CD4-positive, alpha-beta T cell treated with Interleukin-15 for 4 hours (primary cell): ENCODE results near the gene ATAD3C.
"Not testable (repeated sequence)": the region's sequence is repeated elsewhere in the genome, so short reads cannot be mapped to it uniquely, and the experiment has no call there.

Experiments used
- DNase-seq: peaks from one replicate; pipeline ENCODE4 v3.0.0-alpha.2; 2020; ENCODE audit warnings: low spot score

ATAD3C gene

DNA sequence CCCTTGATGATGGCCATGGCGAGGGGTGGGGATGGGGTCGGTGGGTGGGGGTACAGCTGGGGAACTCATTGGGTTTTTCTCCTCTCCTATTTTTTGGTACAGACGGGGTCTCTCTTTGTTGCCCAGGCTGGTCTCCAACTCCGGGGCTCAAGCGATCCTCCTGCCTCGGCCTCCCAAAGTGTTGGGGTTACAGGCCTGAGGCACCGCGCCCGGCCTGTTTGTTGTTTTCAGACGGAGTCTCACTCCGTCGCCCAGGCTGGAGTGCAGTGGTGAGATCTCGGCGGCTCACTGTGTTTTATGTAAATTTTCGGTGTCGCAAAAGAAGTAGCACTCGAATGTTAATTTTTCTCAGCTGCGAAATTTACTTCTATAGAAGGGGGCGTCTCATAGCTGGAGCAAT lies 2.9 kb upstream of the ATAD3C start:
- not testable (repeated sequence) for DNase-seq

DNA sequence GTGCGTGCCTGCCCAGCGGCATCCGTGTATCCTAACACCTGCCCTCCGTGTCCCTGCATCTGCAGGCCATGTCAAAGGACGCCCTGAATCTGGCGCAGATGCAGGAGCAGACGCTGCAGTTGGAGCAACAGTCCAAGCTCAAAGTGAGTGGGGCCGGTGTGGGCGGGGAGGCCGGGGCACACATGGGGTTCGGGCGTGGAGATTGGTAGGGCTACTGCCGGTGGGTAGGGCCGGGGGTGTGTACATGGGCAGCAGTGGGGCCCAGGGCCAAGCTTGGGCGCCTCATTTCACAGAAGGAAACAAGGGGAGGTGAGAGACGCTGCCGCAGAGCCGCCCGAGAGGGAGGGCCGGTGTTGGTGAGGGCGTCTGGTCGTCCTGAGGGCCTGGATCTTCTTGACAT lies 1.1 kb downstream of the ATAD3C start:
- not testable (repeated sequence) for DNase-seq

GRCh38 chr1:1451696-1452364 lies 2.3 kb downstream of the ATAD3C start:
- no peak for DNase-seq

- not testable (repeated sequence) for DNase-seq
These were observed 2.9 kb downstream of the ATAD3C start for GRCh38 chr1:1452365-1452739.

DNA sequence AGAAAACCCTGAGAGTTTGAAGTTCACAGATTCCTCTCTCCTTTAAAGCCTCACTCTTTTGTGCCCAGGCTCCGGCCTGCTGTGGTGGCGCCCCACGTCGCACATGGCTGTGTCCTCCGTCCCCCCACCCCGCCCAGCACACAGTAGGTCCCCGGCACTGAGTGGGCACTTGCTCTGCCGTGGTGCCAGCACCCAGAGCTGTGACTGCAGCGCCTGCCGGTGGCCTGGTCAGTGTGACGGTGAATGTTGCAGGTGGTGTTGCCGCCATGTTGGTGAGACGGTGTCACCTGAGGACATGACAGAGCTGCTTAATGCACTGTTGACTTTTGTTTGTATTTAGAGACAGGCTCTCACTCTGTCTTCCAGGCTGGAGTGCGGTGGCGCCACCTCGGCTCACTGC lies 3.4 kb downstream of the ATAD3C start:
- no peak for DNase-seq

DNA sequence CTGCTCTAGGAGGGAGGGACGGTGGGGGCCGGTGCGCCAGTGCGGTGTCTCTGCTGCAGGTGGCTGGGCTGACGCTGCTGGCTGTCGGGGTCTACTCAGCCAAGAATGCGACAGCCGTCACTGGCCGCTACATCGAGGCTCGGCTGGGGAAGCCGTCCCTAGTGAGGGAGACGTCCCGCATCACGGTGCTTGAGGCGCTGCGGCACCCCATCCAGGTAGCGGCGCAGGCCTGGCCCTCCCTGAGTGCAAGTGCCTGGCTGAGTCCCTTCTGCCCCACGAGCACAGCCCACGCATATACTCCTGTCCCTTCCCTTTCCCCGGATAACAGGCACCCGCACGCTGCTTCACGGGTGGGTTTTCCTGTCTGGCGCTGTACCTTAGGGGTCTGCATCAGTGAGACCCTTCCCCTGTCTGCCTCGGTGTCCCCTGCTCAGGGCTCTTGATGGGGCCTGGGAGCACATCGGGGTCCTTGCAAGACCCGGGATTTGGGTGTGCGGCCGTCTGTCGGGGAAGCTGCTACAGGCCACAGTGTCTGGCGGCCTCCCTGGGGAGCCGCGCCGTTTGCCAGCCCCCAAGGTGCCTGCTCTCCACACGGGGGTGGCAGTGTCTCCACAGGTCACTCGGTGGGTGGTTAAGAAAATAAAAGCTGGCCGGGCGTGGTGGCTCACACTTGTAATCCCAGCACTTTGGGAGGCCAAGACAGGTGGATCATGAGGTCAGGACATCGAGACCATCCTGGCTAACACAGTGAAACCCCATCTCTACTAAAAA lies 5.0 kb downstream of the ATAD3C start:
- not testable (repeated sequence) for DNase-seq

GRCh38 chr1:1455366-1455884 lies 5.9 kb downstream of the ATAD3C start:
- no peak for DNase-seq

DNA sequence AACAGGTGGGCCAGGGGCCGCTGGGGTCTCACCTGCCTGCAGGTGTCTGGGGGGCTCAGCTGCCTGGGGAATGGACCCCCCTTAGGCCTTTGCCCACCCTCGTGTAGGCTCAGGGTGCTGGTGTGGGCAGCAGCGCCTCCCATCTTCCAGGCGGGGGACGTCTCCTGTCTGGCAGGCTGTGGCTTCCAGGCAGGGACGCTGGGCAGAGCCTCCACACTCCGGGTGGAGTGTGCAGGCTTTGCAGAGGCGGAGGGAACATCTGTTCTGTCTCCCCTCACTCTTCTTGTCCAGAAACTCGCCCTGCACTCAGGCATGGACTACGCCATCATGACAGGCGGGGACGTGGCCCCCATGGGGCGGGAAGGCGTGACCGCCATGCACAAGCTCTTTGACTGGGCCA lies 6.4 kb downstream of the ATAD3C start:
- DNase-seq, result not testable (repeated sequence)

GRCh38 chr1:1456683-1457255 lies 7.3 kb downstream of the ATAD3C start:
- DNase-seq, result not testable (repeated sequence)

- DNase-seq, result not testable (repeated sequence)
These were observed 9.7 kb downstream of the ATAD3C start for GRCh38 chr1:1459156-1459555.

GRCh38 chr1:1459711-1460110 lies 10.2 kb downstream of the ATAD3C start:
- not testable (repeated sequence) for DNase-seq

- no peak for DNase-seq
These were observed 11.1 kb downstream of the ATAD3C start for GRCh38 chr1:1460540-1461130.

- DNase-seq, result no peak
These were observed 12.3 kb downstream of the ATAD3C start for GRCh38 chr1:1461721-1462317.

DNA sequence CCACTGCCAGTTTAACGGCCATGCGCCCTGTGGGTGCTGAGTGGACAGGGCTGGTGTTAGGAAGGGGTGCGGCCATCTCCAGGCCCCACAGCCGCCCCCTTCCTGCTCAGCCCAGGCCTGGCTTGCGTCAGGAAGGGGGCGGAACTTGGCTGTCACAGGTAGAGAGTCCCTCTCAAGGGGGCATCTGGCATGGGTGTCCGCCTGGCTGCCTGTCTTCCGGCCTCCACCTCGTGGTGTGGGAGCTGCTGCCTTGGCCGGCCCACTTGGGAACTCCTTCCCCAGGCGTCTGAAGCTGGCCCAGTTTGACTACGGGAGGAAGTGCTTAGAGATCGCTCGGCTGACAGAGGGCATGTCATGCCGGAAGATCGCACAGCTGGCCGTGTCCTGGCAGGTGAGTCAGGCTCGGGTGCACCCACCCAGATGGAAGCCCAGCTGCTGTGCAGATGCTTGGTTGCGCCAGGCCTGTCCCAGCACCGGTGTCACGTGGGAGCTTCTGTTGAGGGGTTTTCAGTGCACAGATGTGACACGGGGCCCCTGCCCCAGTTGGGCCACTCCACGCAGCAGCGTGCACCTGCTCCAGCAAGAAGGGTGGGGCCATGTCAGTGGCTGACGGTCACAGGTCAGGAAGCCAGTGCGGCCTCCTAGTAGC lies 13.0 kb downstream of the ATAD3C start:
- peak; percentile 0 for DNase-seq

DNA sequence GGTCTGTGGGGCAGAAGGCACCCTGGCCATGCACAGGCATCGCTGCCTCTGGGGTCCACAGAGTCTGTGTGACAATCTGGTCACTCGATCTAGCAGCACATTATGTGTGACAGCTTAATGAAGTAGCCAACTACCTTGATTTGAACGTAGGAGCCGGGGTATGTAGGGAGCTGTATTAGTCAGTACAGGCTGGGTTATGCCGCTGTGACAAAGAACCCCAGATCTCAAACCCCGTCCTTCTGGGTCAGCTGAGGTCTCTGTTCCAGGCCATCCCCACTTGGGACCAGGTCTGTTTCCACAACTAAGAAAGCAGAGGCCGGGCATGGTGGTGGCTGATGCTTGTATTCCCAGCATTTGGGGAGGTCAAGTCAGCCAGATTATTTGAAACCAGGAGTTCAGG lies 13.8 kb downstream of the ATAD3C start:
- DNase-seq, result no peak

DNA sequence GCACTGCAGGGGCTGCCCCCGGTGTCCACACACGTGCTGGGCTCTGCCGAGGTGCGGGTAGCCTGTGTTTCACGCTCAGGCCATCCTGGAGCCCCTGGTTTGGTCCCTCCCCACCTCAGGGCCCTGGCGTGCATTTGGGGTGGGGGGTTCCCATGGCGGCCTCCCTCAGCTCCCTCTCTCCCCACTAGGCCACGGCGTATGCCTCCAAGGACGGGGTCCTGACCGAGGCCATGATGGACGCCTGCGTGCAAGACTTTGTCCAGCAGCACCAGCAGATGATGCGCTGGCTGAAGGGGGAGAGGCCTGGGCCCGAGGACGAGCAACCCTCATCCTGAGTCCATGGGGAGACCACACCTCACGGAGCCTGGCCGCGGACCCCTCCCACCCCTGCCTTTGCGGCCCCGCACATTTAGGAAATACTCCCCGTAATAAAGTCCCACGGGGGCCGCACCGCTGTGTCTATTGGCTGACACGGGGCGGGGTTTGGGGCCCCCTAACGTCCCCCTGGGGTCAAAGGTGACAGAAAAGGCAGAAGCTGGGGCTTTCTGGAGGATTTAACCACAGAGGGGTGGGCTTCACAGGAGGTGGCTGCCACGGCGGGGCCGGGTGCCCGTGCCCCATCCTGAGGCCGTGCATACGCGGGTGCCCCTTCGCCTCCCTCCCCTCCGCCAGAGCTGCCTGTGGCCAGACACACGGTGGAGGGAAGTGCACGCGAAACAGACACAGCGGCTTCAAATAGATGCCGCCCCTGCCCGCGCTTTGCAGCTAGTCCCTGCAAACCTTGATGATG lies 18.9 kb downstream of the ATAD3C start:
- not testable (repeated sequence) for DNase-seq

GRCh38 chr1:1470626-1471388 lies 21.3 kb downstream of the ATAD3C start:
- DNase-seq, result no peak

- peak; percentile 90 for DNase-seq
These were observed 22.0 kb downstream of the ATAD3C start, which contains the start of gene ATAD3B for GRCh38 chr1:1471389-1472052. TSS of gene ATAD3B (plus strand) at chr1:1471765. CDS start at chr1:1471885, 120 bp downstream.
